ENCODE results near the gene DUSP15.

DUSP15 gene

GRCh38 chr20:31859998-31860380 lies 10.3 kb downstream of the DUSP15 start:
- DNase-seq: no peak

DNA sequence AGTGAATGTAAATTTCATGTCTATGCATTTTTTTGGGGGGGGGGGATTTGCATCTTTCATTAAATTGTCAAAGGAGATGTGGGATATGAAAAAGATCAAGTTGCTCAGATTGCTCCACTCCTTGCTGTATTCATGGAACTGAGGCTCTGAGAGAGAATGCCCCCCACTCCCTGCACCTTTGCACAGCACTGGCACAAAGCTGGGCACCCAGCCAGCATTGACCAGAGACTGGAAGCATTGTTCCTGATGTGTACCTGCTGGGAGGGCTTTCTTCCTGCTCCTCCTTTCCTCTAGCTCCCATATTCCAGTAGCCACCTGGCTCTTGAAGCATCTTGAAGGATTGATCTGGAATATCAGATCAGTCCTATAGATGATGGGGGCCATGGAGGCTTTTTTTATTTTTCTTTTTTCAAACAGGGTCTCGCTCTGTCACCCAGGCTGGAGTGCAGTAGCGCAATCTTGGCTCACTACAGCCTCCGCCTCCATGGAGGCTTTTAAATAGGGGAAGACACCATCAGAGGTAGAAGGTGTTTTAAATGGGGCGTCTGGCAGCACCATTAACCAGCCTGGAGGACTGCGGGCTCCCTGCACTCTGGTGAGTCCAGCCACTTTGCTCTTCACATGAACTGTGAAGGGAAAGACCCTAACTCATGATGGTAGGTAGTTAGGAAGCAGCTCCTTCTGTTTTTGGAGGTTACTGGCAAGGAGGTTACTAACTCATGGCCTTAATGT lies 10.9 kb downstream of the DUSP15 start:
- DNase-seq: no peak

DNA sequence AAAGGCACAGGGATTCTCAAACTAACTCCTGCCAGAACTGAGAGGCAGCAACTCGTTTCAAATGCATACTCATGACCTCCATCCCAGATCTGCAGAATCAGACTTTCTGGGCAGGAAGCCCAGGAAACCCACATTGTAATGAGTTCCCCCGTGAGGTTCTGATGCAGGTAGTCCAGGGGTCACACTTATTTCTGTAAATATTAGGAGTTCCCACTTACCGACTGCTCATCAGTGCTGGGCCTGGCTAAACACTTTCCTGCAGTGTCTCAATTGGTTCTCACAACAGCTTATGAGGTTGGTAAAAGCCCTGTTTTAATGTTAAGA lies 11.6 kb downstream of the DUSP15 start:
- DNase-seq: no peak

- DNase-seq: no peak
These were observed 12.2 kb downstream of the DUSP15 start for GRCh38 chr20:31857861-31858759.

DNA sequence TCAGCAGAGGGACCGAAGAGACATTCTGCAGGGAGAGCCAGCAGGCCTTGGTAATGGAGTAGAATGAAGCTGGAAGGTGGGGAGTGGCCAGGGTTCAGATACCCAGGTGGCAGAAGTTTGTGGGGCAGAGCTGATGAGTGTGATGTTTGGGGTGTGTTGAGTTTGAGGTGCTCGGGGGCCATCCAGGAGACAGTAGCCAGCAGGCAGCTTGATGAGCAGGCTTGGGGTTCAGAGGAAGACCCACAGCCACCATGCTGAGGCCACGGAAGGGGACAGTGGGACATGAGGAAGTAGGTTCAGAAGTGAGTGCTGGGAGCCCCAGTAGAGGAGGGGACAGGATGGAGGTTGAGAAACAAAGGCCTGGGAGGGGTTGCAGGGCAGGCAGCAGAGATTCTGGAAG lies 13.8 kb downstream of the DUSP15 start:
- no peak for DNase-seq

- no peak for DNase-seq
These were observed 16.8 kb downstream of the DUSP15 start for GRCh38 chr20:31853481-31853880.

DNA sequence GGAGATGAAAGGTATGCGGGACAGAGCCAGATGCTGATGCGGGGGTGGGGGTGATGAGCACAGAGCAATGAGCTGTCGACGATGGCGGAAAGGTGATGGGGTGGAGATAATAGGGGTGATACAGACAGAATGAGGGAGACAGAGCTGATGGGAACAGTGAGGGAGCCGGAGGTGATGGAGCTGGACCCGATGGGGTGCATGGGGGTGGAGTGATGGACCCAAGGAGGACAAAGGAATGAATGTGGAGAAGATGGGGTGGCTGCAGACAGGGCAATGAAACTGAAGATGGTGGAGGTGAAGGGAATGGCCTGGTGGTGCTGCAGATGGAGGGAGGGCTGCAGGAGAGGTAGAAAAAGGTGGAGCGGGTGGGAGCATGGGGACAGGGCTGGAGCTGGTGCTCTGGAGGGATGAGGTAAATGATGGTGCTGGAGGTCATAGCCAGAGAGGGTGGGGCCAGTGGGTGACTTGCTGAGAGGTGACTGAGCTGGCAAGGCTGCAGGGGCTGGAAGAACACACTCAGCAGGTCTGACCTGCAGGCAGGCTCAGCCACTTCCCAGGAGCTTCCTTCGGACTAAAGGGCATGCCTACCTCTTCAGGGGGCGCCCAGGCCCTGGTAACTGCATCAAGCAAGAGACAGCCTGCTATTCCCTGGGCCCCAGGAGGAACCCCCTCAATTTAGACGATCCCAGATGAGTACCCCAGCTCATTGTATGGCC lies 18.9 kb downstream of the DUSP15 start:
- no peak for DNase-seq

DNA sequence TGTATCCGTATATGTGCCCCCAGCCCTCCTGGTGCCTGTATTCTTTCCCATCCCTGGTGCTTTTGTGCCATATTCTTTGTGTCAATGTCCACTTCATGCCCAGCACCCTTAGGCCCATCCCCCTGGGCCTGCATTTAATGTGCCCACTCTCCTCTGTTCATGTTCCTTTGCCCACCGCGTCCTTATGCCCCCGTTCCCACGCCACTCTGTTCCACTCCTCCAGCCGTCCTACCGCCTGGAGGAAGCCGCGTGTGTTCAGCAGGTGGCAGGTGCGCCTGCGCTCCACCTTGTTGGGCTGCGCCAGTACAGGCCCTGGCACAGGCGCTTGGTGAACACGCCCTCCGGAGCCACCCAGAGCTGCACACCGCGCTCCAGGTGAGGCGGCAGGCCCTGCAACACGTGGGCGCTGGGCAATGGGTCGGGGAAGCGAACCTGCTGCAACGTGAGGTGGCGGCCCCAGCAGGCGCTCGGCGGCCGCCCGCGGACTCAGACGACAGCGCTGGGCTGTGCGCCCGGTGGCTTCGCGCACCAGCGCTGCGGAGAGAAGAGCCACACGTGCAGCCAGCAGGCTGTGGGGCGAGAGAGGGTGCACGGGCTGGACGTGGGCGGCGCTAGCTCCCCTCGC lies 20.9 kb downstream of the DUSP15 start:
- no peak for DNase-seq

GRCh38 chr20:31848088-31848999 lies 22.0 kb downstream of the DUSP15 start:
- no peak for DNase-seq

GRCh38 chr20:31846793-31847138 lies 23.6 kb downstream of the DUSP15 start:
- DNase-seq: no peak

DNA sequence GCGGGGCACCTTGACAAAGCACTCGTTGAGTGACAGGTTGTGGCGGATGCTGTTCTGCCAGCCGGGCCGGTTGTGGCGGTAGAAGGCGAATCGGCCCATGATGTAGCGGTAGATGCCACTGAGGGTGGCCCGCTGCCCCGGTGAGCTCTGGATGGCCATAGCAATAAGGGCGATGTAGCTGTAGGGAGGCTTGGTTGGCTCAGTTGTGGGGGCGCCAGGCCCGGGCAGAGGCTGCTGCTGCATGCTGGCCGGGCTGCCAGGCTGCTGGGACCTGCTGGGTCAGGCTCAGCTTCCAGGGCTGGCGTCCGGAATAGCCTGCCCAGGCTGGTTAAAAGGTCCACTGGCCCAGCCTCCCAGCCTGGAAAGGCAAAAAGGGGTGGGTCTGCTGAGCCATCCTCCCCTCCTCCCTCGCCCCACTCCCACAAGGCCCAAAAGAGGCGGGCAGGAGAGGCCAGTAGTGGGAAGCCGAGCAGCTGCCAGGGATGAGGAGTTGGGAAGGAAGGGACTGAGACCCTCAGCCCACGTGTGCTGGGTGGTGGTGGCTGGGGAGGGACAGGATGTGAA lies 24.9 kb downstream of the DUSP15 start, which contains the start of gene FOXS1:
Gene FOXS1, minus strand, starts transcription at position 305 of the 564 bp plus-strand sequence. Its CDS starts 62 bp downstream, at position 243.
- DNase-seq: no peak

DNA sequence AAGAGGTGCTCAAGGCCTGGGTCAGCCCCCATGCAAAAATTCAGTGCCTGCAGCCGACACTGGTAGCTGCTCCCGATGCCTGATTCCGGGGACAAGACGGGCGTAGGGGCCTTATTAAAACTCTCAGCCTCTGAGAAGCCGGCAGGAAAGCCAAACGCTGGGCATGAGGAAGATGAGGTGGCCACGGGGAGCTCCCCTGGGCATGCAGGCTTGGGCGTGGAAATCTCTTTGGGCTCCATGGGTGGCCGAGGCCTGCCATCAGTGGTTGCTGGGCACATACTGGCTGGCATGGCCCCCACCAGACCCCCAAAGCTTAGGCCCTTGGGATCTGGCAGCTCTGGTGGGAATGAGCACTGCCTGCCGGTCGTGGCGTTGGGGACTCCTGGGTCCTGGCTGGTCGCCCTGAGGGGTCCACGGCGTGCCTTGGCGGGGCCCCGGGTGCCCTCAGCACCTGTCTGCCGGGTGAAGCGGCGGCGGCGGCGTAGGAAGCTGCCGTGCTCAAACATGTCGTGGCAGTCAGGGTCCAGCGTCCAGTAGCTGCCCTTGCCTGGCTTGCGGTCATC lies 25.5 kb downstream of the DUSP15 start:
- no peak for DNase-seq

DNA sequence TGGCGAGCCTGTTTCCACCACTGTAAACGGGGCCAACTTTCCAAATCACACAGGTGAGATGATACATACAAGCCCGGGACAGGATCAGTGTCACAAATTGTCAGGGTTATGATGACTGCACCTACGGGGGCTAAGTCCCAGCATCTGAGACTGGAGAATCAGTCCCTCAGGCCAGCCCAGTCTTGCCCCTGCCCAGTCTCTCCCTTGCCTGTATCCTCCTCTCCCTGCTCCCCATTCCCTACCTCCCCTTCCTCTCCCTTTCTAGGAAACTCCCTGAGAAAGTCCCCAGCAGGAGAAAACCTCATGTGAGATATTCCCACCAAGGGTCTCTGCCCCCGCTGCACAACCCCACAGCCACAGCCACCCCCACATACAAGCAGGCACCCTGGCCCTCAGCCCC lies 26.4 kb downstream of the DUSP15 start:
- DNase-seq: no peak

DNA sequence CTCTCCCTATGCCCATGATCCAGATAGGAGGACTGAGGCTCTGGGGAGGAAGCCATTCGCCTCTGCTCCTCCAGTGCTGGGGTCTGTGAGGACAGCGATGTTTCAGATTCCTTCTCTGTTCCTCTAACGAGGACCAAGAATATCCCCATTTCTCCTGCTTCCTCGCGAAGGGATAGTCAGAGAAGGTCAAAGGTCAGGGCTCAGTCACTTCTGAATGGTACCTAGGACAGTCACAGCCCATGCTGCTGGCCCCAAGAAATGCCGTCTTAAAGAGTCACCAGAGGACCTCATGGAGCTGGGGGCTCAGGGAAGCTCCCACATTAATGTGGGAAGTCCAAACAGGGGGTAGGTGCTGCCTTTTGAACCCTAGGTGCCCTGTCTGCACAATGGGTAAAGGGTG lies 27.0 kb downstream of the DUSP15 start:
- no peak for DNase-seq

GRCh38 chr20:31842471-31843157 lies 27.7 kb downstream of the DUSP15 start:
- DNase-seq: no peak

- DNase-seq: no peak
These were observed 28.4 kb downstream of the DUSP15 start for GRCh38 chr20:31841928-31842327.

DNA sequence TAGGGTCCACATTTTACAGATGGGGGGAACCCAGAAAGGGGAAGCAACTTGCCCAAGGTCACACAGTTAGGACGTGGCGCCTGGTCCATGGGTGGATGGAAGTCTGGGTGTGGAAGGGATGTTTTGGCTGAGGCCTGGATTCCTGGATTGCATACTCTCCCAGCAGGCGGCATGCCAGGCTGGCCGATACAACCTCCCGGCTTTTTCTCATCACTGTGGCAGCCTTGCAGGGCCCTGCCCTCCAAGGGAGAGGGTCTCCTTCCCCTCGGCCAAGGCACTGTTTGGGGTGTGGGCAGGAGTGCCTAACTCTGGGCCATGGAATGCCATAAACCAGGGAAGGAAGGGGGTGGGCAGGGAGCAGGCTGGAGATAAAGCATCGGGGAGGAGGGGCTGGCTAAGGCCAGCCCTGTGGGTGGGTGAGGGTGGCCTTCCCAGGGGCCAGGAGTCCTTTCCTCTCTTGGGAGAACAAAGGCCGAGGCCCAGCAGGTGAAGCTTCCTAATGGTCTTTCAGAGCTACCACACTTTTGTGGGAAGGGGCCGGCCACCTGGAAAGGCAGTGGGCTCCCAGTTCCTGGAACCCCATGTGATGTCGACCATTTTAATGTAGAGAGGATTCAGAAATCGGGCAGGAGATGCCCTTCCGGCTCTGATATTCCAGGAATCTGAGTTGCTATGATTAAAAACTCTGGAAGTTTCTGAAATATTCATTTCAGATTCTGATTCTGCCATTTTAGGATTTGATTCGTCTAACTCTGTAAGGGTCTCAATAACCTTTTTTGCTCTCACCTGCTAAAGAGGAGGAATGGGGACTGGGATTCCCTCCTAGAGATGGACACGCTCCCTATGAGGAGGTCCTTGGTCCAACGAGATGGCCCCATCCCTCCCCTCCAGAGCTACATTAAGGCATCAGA lies 29.2 kb downstream of the DUSP15 start:
- no peak for DNase-seq

GRCh38 chr20:31839782-31840487 lies 30.4 kb downstream of the DUSP15 start:
- DNase-seq: no peak

Data from suppressor macrophage treated with lipopolysaccharide for 1 hour (primary cell).